ENCODE results near the gene TMEM217.
A peak's percentile ranks its signal among the peaks of the same experiment; 100 is the strongest.

The TMEM217 gene

GRCh38 chr6:37279366-37280134 lies 21.6 kb upstream of the TMEM217 start:
- no peak for DNase-seq

- no peak for DNase-seq
Measured at GRCh38 chr6:37277001-37277409, 19.1 kb upstream of the TMEM217 start.

GRCh38 chr6:37275350-37275749 lies 17.4 kb upstream of the TMEM217 start:
- no peak for DNase-seq

DNA sequence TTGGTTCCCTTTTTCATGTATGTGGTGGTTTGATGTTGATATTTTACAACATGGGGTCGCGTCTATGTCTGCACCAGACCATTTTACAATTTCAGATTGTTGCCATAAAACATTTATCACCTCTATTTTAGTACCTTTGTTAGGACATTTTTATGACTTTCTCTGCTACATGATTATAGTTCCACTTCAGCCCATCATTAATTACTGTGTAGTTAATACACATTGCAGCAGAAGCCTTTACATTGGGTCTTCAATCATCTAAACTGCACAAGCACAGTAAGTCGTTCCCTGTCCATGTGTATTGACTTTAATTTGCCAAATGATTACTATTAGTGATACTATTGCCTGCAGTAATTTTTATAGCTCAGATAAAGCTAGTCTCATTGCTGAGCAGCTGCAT lies 15.7 kb upstream of the TMEM217 start:
- DNase-seq, result no peak

GRCh38 chr6:37272834-37273566 lies 15.1 kb upstream of the TMEM217 start:
- DNase-seq, result no peak

GRCh38 chr6:37269105-37269504 lies 11.2 kb upstream of the TMEM217 start:
- no peak for DNase-seq

DNA sequence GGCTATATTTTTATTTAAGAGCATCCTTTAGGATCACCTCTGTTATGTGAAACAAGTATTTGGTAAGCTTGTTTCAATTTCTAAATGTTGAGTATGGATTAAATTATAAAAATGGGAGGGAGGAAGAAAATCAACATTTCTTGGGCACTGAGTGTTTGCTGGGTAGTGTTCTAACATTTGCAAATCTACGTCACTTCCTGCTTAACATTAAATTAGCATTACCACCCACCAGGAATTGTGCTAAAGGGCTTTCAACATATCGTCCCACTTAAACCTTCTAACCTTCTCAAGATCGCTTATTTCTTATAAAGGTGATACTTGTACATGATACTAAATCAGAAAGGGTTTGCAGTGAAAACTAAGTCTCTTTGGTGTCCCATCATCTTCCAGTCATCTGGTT lies 7.9 kb upstream of the TMEM217 start:
- no peak for DNase-seq

DNA sequence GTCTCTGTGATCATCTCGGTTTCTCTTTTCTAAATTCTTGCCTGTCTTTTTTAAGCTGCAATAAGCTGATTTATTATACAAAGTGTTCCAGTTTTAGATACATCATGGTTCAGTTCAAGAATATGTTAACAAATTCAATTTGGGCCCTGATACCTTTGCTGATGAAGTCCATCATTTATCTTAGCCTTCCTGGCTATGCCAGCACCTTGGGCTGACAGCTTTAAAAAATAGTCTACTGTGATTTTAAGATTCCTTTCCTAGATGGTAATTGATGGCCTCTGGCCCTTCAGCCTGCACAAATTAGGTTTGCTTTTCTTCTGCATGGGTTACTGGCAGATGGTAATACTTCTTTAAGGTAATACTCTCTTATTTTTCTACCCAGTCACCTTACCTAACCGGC lies 7.1 kb upstream of the TMEM217 start:
- DNase-seq, result no peak

DNA sequence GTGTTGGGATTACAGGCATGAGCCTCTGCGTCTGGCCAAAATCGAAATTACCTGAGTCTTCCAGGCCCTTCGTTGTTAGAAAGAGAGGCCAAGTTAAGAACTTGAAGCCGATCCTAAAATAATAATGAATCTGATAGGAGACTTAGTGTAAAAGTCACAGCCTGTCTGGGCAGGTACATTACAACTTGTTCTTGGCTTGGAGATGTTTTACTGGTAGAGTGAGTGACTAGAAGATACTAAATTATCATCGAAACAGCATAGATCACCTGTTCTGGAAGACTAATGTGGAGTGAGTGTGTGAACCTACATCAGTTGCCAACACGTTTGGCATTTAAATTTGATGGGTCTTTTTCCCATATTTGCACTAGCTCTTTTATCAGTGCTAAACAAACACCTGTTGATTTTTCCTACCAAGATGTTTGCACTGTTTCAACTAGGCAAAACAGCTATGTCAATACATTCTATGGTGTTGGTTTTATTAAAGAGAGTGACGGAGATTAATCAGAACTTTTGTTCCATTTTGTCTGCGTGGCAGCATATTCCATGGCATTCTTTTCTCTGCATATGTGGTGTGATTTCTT lies 4.6 kb upstream of the TMEM217 start:
- no peak for DNase-seq

- DNase-seq, result no peak
Measured at GRCh38 chr6:37261198-37261597, 3.3 kb upstream of the TMEM217 start.

- DNase-seq, result no peak
Measured at GRCh38 chr6:37260444-37260843, 2.5 kb upstream of the TMEM217 start.

DNA sequence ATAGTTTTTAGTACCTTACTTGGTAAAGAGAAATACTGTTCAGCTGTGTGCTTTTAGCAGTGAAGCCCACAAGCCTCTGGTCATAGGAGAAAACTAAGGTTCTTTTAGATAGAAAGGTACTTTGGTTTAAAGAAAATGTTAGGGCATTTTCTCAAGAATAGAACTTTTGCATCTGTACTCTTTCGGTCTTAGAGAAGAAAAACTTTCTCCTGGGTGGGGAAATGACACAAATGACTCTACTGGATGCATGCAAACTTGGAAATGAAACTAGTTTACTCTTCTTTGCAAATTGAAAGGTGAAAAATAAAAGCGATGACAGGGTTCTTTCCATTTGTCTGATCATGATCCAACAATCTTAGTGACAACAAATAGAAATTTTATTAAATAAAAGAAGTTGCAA lies 2.1 kb upstream of the TMEM217 start:
- DNase-seq, result peak; percentile 14

DNA sequence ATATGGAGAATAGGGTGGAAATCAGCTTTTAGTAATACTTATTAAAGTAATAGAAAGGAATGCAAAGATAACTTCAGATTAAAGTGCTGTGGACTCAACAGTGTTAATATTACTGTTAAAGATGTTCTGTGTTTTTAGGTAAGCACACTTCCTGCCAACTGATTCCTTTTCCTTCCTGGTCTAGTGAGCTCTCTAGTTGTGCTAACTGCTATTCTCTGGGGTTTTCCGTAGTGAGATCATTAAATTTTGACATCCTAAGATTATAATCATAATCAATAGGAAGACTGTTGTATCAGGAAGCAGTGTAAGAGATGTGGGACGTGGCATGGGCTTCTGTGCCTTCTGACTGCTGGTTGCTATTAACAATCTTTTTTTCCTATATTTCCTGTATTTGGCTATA lies 1.2 kb upstream of the TMEM217 start:
- DNase-seq, result peak; percentile 77

DNA sequence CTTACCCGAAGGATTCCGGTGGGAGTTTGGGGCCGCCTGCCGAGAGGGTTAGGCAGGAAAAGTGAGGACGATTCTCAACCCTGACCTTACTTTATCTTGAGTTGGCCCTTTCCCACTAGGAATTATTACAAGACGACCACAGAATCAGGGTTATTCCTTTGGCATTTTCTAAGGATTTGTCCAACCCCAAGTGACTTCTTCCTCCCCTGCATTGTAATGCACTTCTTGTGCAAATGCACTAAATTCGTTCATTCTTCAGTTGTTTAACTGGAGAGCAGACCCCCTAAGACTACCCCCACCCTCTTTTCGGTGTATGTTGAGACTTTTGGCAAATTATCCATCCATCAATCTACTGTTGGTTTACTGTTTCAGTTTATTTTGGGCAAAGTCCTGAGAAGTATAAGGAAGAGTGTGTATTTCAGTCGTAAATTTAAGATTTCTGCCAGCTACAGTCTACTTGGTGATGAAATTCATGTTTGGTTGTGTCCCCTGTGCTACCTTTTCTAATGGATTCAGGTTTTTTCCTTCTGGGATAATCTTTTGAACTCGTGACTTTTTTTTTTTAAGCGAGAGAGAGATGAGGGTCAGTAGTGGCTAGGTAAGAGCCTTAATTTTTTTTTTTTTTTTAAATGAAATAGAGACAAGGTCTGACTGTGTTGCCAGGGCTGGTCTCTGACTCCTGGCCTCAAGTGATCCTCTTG lies 611 bp upstream of the TMEM217 start:
- DNase-seq, result peak; percentile 10

- DNase-seq, result no peak
Measured at GRCh38 chr6:37257320-37257633, 667 bp downstream of the TMEM217 start.

DNA sequence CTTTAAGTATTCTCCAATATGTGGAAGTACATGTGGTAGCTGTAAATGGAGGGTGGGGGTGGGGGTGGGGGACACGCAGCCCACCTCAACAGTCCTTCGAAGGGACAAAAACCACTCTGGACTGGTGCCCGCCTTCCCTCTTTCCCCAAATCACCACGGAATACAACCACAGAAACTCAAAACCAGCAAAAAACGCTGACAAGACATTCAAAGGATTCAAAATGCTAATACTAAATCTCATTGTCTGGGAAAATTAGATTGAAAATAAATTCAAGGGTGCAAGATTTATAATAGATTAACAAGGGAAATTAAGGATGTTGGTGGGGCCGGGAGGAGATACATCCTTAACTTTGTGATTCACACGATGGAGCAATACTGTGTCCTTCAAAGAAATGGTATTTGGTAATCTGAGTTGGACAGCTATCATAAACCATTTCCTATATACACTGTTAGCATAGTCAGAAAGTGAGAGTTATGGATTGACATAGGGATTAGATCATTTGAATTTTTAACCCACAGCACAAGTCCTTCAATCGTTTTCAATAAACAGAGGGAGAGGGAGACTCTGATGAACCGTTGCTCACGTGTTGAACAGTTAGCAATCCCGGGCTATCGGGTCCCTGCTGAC lies 1.1 kb downstream of the TMEM217 start:
- DNase-seq, result no peak

DNA sequence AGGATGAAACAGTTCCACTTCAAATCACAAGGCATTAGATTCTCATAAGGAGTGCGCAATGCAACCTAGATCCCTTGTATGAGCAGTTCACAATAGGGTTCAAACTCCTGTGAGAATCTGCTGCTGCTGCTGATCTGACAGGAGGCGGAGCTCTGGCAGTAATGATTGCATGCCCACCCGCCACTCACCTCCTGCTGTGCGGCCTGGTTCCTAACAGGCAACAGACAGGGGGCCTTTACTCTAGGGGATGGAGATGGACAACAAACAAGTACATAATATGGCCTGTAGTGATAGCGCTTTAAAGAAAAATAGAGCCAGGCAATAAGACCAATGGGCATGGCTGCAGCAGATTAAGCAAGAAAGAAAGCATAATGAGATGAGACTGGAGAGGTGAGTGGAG lies 3.1 kb downstream of the TMEM217 start:
- DNase-seq, result no peak

DNA sequence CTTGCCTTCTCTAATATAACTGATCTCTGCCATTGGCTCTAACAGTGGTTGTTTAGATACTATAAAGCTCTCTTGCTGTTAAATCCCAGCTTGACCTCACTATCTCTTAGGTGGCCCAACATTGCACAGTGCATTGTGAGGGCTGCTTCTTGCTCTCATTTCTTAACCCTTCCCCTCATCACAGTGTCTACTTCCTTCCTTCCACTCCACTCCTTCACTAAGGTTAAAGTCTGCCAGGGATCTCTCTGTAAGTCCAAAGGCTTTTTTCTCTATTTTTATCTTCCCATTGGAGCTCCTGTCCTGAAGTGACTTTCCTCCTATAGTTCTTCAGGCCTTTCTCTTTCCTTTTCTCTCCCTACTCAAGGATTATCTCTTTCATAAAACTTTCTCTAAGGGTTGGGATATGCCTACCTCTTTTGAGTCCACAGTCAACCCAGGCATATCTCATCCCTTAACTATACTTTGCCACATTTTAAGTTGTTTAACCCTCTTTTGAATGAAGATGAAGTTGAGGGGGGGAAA lies 4.4 kb downstream of the TMEM217 start:
- DNase-seq, result no peak

- DNase-seq, result no peak
Measured at GRCh38 chr6:37251211-37251780, 6.6 kb downstream of the TMEM217 start.

- DNase-seq, result no peak
Measured at GRCh38 chr6:37244430-37245310, 13.3 kb downstream of the TMEM217 start.

GRCh38 chr6:37243816-37244370 lies 14.1 kb downstream of the TMEM217 start:
- no peak for DNase-seq

Data from CD4-positive, alpha-beta T cell treated with Interleukin-17A for 1 hour (primary cell).